Cardiac fibroblast (primary cell): ENCODE results near the gene MYH9.

ENCODE experiments used
- DNase-seq, 2 donors: peaks; one replicate each; pipeline versions ENCODE4 v3.0.0 to v3.0.0-alpha.2; 2010; ENCODE audit warnings: low read depth in 2 of 2
- H3K4me3 ChIP-seq, 2 donors: replicated peaks in 1 of 2; 1 replicate in 1 of 2; 2 replicates in 1 of 2; pipeline ENCODE4 v1.5.1; 2011; ENCODE audit warnings: low read depth in 2 of 2, low read length in 2 of 2, mild to moderate bottlenecking in 2 of 2, moderate library complexity in 1 of 2
- CTCF ChIP-seq: IDR thresholded peaks from one replicate; pipeline ENCODE4 v1.5.1; 2011; ENCODE audit warnings: low read depth, mild to moderate bottlenecking, low read length, inconsistent platforms

MYH9 gene

GRCh38 chr22:36299911-36300310 is 87.9 kb downstream of the MYH9 start:
- no peak overlapping the region for H3K4me3 ChIP-seq
- DNase-seq, result no peak
- no peak for TF ChIP-seq CTCF

DNA sequence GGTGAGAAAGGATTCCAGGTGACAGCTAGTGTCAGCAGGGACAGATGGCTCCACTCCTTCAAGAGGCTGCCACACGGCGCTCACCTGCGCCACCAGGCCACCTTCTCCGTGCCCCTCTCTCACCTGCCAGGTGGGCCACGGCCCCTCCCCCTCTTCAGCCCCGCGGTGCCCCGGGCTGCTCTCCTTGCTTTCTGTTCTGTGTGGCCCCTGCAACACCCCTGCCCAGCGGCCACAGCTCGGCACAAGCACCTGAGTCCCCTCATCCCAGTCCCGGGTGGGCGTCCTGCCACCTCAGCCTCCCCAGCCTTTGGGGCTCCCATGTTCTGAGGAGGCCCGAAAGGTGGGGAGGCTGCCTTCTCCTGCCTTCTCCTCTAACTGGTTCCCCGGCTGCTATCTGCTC is 88.5 kb downstream of the MYH9 start:
- DNase-seq, result no peak
- TF ChIP-seq CTCF, result no peak
- H3K4me3 ChIP-seq, result no peak overlapping the region

GRCh38 chr22:36298601-36299000 is 89.2 kb downstream of the MYH9 start:
- TF ChIP-seq CTCF, result no peak
- no peak for DNase-seq
- no peak overlapping the region for H3K4me3 ChIP-seq

DNA sequence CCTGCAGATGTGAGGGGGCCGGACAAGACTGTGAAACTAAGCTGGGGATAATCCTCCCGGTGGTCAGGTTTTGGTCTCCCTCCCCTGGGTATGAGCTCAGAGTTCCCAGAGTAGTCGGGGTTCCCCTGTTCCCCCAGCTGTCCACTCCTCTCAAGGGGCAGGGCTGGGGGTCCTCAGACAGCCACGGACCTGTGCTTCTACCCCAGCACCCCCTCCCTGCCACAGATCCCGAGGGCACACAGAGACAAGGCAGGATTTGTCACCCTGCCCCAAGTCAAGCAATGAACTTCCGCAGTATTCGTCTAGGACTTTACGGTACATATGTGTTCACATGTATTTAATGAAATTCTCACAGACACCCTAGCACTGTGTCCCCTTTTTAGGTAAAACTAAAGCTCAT is 89.6 kb downstream of the MYH9 start:
- H3K4me3 ChIP-seq, result no peak overlapping the region
- no peak for DNase-seq
- TF ChIP-seq CTCF, result no peak

- no peak overlapping the region for H3K4me3 ChIP-seq
- no peak for DNase-seq
- TF ChIP-seq CTCF, result no peak
Measured at GRCh38 chr22:36297568-36297967, 90.2 kb downstream of the MYH9 start.

GRCh38 chr22:36296690-36297089 is 91.1 kb downstream of the MYH9 start:
- H3K4me3 ChIP-seq, result no peak overlapping the region
- no peak for TF ChIP-seq CTCF
- no peak for DNase-seq

DNA sequence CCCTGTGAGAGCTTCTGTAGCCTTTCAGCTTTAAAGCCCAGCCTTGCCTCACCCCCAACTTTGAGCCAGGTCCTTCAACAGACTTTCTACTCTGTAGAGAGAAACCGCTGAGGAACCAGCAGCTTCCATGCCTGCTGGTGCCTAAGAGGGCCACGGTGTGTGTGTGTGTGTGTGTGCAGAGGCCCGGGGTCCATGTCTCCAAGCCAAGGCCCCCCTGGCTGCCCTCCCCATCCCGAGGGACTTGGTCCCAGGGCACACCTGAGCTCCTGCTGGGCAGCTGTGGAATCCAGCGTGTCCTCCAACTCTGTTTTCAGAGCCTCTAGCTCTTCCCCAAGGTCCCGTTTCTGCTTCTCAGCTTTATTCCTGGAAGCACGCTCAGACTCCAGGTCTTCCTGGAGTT is 92.5 kb downstream of the MYH9 start:
- no peak overlapping the region for H3K4me3 ChIP-seq
- no peak for TF ChIP-seq CTCF
- DNase-seq, result no peak
